Measurements from ENCODE around the gene CD300LG.

GRCh38 chr17:43907998-43908721 lies 61.2 kb downstream of the CD300LG start:
- TF ChIP-seq CTCF (IDR thresholded peaks at IDR 0.05) (no peak), POLR2A (IDR thresholded peaks at IDR 0.05) (peak; percentile 16)

All from prostate gland (tissue), 2 donors.